Activated gamma-delta T cell (primary cell): ENCODE measurements around the gene ABCA9.
"Not testable (repeated sequence)": the region's sequence is repeated elsewhere in the genome, so short reads cannot be mapped to it uniquely, and the experiment has no call there.

ENCODE experiments used
- DNase-seq: peaks from one replicate; lab custom pipeline; 2025; lab: John Stamatoyannopoulos, UW
- total RNA-seq, 2 donors: gene quantifications; one replicate each; lab custom pipeline; 2026; lab: John Stamatoyannopoulos, UW

The ABCA9 gene, protein sequence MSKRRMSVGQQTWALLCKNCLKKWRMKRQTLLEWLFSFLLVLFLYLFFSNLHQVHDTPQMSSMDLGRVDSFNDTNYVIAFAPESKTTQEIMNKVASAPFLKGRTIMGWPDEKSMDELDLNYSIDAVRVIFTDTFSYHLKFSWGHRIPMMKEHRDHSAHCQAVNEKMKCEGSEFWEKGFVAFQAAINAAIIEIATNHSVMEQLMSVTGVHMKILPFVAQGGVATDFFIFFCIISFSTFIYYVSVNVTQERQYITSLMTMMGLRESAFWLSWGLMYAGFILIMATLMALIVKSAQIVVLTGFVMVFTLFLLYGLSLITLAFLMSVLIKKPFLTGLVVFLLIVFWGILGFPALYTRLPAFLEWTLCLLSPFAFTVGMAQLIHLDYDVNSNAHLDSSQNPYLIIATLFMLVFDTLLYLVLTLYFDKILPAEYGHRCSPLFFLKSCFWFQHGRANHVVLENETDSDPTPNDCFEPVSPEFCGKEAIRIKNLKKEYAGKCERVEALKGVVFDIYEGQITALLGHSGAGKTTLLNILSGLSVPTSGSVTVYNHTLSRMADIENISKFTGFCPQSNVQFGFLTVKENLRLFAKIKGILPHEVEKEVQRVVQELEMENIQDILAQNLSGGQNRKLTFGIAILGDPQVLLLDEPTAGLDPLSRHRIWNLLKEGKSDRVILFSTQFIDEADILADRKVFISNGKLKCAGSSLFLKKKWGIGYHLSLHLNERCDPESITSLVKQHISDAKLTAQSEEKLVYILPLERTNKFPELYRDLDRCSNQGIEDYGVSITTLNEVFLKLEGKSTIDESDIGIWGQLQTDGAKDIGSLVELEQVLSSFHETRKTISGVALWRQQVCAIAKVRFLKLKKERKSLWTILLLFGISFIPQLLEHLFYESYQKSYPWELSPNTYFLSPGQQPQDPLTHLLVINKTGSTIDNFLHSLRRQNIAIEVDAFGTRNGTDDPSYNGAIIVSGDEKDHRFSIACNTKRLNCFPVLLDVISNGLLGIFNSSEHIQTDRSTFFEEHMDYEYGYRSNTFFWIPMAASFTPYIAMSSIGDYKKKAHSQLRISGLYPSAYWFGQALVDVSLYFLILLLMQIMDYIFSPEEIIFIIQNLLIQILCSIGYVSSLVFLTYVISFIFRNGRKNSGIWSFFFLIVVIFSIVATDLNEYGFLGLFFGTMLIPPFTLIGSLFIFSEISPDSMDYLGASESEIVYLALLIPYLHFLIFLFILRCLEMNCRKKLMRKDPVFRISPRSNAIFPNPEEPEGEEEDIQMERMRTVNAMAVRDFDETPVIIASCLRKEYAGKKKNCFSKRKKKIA (N-terminal part only)
- total RNA-seq: 0.61 to 0.82 reads per million in 2 donors

DNA sequence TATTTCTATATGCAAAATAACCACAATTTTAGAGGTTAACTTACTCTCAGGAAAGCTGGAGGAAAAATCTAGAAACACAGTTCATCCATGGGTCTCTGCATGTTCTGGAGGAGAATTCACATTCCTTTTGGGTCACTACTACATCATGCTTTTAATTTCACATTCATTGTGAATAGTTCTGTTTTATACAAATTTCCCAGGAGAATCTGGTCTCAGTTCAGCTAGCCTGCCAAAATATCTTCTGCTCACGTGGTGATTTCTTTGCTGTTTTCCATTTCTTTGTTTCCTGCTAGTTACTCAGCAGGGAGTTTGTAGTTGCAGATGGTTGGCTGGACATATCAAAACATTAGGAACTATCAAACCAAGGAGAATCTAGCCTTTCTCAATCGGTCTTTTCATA, at the start of gene ABCA9:
Gene ABCA9, minus strand, starts transcription at position 106 of the 400 bp plus-strand sequence. CDS start 9,801 bp downstream, outside the sequence.
- DNase-seq: no peak

GRCh38 chr17:69105907-69106730, 45.4 kb upstream of the ABCA9 start:
- DNase-seq: no peak

DNA sequence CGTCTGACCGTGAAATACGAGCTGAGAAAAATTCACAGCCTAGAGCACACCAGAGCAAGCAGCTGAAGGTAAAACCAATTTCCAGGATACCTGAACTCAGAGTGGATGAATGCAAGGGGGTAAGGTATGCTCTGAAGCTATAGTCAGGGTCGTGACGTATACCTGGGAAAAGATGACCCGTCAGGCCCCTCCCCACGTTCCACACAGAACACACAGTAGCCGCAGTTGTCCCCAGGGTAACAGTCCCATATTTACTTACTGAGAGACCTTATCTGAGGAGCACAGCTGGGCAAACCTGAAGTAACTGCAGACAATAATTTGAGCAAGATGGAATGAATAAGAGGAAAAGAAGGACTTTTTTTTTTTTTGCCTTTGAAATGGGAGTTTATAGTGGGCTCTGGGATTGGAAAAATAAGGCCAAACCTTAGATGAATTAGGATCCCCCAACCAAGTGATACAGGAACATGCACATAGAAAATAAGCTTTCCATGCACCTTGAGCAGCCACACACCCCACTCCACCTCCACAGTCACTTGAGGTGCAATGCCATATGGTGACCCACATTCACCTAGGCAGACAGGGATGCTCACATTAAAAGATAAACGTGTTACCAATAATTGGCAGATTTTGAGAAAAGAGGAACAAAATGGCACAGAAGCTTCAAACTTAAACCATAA, 43.0 kb upstream of the ABCA9 start:
- no peak for DNase-seq

DNA sequence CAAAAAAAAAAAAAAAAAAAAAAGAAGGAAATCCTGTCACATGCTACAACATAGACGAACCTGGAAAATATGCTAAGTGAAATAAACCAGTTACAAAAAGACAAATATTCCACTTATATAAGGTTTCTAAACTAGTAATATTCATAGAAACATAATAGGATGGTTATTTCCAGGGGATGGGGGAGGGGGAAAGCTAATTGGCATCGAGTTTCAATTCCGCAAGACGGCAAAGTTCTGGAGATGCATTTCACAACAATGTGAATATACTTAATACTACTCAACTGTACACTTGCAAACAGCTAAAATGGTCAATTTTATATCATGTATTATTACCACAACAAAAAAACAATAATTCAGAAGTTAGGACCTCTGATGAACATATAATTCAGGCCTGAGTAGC, 37.9 kb upstream of the ABCA9 start:
- DNase-seq: no peak

GRCh38 chr17:69096541-69096940, 35.8 kb upstream of the ABCA9 start:
- DNase-seq: no peak

GRCh38 chr17:69093995-69094394, 33.3 kb upstream of the ABCA9 start:
- DNase-seq: no peak

DNA sequence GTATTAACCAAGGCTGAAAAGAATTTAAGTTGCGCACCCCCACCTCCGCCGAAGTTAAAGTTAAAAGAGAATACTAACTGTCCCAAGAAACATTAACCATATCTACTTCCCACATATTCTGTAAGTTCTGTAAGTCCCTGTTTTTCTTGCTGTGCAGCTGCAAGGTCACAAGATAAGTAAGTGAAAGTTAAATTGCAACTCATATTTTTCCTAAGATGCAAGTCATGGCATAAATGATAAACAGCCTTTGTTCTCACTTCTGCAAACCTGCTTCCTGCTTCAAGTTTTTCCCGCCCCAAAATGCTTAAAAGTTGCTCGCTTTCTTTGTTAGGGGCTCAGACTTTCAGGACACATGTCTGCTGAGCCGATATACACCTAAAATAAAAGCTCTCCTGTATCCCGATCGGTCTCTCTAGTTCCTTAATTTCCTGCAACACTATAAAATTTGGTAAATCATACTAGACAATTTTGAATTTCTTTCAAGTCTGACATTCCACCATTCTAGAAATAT, 32.6 kb upstream of the ABCA9 start:
- no peak for DNase-seq

- no peak for DNase-seq
Measured at GRCh38 chr17:69090365-69090764, 29.6 kb upstream of the ABCA9 start.

GRCh38 chr17:69088643-69089200, 28.0 kb upstream of the ABCA9 start:
- DNase-seq: no peak

DNA sequence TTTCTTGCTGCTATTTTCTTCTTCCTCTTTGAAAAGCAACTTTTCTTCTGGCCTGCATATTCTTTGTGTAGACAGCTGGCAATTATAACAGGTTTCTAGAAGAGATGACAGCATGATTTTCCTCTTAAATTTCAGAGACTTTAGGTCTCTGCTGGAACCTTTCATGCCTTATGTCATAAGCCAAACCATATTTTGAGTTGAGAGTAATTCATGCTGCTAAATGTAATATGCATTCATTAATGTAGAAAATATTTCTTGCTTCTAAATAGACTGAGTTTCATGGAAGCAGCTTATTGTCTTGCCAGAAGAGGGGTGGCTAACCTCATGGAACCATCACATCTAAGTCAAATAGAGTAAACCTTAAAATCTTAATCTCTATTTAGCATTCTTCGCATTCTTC, 25.9 kb upstream of the ABCA9 start:
- DNase-seq: no peak

DNA sequence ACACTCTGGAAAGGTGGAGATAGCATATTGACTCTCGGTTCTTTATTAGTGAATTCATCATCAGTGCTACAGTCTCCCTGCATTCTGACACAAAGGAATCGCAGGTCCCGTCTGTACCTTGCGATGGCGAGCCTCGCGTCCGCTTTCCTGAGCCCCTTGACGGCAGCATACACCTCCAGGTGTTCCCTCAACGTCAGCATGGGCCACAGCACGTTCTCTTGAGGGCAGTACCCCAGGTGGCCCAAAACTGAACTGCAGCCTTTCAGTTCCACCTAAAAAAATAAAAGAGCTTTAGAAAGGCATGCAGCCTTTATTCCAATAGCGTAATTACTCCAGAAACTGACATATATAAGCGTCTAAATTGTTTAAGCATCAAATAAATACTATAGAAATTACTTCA, 24.2 kb upstream of the ABCA9 start:
- DNase-seq: no peak

DNA sequence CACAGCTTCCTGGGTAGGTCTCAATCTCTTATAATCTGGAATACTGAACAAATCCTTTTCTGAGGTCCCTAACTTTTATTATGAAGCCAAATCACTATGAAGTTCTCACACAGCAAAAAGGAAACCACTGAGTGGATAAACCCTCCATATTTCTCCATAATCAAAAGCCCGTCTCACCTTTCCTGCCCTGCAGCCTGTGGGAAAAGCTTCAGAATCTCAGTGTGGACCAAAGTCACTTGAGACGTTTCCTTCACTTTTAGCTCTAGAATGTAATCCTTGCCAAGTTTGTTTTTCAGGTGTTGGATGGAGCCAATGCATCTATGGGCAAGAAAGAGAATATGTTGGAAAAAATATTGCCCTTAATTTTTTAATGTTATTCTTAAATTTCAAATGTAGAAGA, 22.0 kb upstream of the ABCA9 start:
- DNase-seq: no peak

DNA sequence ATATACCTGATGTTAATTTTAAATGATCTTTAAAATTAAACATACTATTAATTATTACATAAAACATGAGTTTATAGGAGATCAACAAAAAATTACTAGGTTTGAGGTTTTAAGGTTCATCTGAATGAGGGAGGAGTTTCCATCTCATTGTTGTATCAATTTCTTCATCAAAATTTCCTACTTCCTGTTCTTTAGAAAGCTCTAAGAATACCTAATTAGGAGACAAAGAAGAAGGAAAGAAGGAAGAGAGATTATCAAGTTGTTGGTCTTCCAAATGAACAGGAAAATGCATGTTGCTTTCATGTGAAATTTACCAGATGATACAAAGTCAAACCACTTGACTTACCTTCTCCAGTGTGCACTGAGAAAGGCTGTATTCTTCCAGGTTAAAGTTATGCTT, 18.1 kb upstream of the ABCA9 start:
- no peak for DNase-seq

DNA sequence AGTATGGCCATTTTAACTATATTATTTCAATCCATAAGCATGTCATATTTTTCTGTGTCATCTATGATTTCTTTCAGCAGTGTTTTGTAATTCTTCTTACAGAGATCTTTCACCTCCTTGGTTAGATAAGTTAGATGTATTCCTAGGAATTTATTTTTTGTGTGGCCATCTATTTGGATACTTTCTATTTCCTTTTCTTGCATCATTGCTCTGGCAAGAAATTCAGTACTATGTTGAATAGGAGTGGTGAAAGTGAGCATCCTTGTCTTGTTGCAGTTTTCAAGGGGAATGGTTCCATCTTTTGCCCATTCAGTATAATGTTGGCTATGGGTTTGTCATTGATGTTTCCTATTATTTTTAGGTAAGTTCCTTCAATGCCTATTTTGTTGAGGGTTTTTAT, 15.1 kb upstream of the ABCA9 start:
- no peak for DNase-seq

GRCh38 chr17:69073392-69073791, 12.7 kb upstream of the ABCA9 start:
- not testable (repeated sequence) for DNase-seq

DNA sequence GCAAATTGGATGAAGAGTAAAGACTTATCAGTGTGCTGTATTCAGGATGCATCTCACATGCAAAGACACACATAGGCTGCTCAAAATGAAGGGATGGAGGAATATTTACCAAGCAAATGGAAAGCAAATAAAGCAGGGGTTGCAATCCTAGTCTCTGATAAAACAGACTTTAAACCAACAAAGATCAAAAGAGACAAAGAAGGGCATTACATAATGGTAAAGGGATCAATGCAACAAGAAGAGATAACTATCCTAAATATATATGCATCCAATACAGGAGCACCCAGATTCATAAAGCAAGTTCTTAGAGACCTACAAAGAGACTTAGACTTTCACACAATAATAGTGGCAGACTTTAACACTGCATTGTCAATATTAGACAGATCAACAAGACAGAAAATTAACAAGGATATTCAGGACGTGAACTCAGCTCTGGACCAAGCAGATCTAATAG, 12.1 kb upstream of the ABCA9 start:
- not testable (repeated sequence) for DNase-seq

DNA sequence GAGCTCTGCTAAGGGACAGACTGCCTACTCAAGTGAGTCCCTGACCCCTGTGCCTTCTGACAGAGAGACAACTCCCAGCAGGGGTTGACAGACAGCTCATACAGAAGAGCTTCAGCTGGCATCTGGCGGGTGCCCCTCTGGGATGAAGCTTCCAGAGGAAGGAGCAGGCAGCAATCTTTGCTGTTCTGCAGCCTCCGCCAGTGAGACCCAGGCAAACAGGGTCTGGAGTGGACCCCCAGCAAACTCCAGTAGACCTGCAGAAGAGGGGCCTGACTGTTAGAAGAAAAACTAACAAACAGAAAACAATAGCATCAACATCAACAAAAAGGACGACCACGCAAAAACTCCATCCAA, 10.5 kb upstream of the ABCA9 start:
- not testable (repeated sequence) for DNase-seq

DNA sequence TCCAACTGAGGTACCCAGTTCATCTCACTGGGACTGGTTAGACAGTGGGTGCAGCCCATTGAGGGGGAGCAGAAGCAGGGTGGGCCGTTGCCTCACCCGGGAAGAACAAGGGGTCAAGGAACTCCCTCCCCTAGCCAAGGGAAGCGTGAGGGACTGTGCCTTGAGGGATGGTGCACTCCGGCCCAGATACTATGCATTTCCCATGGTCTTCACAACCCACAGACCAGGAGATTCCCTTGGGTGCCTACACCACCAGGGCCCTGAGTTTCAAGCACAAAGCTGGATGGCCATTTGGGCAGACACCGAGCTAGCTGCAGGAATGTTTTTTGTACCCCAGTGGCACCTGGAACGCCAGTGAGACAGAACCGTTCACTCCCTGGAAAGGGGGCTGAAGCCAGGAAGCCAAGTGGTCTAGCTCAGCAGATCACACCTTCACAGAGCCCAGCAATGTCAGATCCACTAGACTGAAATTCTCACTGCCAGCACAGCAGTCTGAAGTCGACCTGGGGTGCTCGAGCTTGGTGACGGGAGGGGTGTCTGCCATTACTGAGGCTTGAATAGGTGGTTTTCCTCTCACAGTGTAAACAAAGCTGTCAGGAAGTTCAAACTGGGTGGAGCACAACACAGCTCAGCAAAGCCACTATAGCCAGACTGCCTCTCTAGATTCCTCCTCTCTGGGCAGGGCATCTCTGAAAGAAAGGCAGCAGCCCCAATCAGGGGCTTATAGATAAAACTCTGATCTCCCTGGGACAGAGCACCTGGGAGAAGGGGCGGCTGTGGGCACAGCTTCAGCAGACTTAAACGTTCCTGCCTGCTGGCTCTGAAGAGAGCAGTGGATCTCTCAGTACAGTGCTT, 9.9 kb upstream of the ABCA9 start:
- not testable (repeated sequence) for DNase-seq

GRCh38 chr17:69069226-69069750, 8.6 kb upstream of the ABCA9 start:
- no peak for DNase-seq
